ENCODE results near the gene DPYSL5. TPM values are rescaled to one million over a fixed set of nuclear protein-coding genes. Genes with fewer than 3 reads are reported as not detected.

DPYSL5 gene
- total RNA-seq, 1 donor from 2014 or later, result 201 TPM

- peaks cover 8% of the 10 kb centered on the region for H3K36me3 Mint-ChIP-seq (ENCODE audit: low read depth)
- no peaks in the 10 kb centered on the region for H3K27me3 Mint-ChIP-seq (ENCODE audit: low read depth)
- H3K4me1 Mint-ChIP-seq, result peaks cover under 1% of the 10 kb centered on the region
Measured at GRCh38 chr2:26932974-26933373, 85.0 kb downstream of the DPYSL5 start.

GRCh38 chr2:26933431-26934334, 85.8 kb downstream of the DPYSL5 start:
- H3K27ac Mint-ChIP-seq (ENCODE audit: unreplicated experiment), result peak overlapping the region; percentile 69
- peaks cover 1% of the 10 kb centered on the region for H3K4me1 Mint-ChIP-seq
- no peak for DNase-seq (ENCODE audit: low read depth, low spot score)
- H3K27me3 Mint-ChIP-seq (ENCODE audit: low read depth), result no peaks in the 10 kb centered on the region
- TF ChIP-seq CTCF (conservative IDR thresholded peaks at IDR 0.05), result no peak
- H3K4me3 Mint-ChIP-seq, result no peak overlapping the region
- H3K9me3 Mint-ChIP-seq, result no peaks in the 10 kb centered on the region
- H3K36me3 Mint-ChIP-seq (ENCODE audit: low read depth), result peaks cover 8% of the 10 kb centered on the region

More at GRCh38 chr2:26932974-26933373, 85.0 kb downstream of the DPYSL5 start:
- Mint-ChIP-seq H3K9me3 (no peaks in the 10 kb centered on the region), H3K4me3 (no peak overlapping the region), H3K27ac (ENCODE audit: unreplicated experiment) (no peak overlapping the region)
- no peak for DNase-seq (ENCODE audit: low read depth, low spot score)
- no peak for TF ChIP-seq CTCF (conservative IDR thresholded peaks at IDR 0.05)

- no peaks in the 10 kb centered on the region for H3K27me3 Mint-ChIP-seq (ENCODE audit: low read depth)
- H3K4me1 Mint-ChIP-seq, result peaks cover 5% of the 10 kb centered on the region
- H3K36me3 Mint-ChIP-seq (ENCODE audit: low read depth), result peaks cover 5% of the 10 kb centered on the region
- TF ChIP-seq CTCF (conservative IDR thresholded peaks at IDR 0.05), result no peak
- no peak overlapping the region for H3K27ac Mint-ChIP-seq (ENCODE audit: unreplicated experiment)
- H3K4me3 Mint-ChIP-seq, result no peak overlapping the region
- no peaks in the 10 kb centered on the region for H3K9me3 Mint-ChIP-seq
- DNase-seq (ENCODE audit: low read depth, low spot score), result no peak
Measured at GRCh38 chr2:26934335-26934724, 86.4 kb downstream of the DPYSL5 start.

- no peak for TF ChIP-seq CTCF (conservative IDR thresholded peaks at IDR 0.05)
- H3K36me3 Mint-ChIP-seq (ENCODE audit: low read depth), result peaks cover 8% of the 10 kb centered on the region
- no peaks in the 10 kb centered on the region for H3K27me3 Mint-ChIP-seq (ENCODE audit: low read depth)
- H3K4me1 Mint-ChIP-seq, result peaks cover 5% of the 10 kb centered on the region
- DNase-seq (ENCODE audit: low read depth, low spot score), result no peak
- H3K4me3 Mint-ChIP-seq, result no peak overlapping the region
- no peak overlapping the region for H3K27ac Mint-ChIP-seq (ENCODE audit: unreplicated experiment)
- no peaks in the 10 kb centered on the region for H3K9me3 Mint-ChIP-seq
Measured at GRCh38 chr2:26934985-26935384, 87.1 kb downstream of the DPYSL5 start.

GRCh38 chr2:26936855-26937254, 88.9 kb downstream of the DPYSL5 start:
- Mint-ChIP-seq H3K27me3 (ENCODE audit: low read depth) (no peaks in the 10 kb centered on the region), H3K36me3 (ENCODE audit: low read depth) (peaks cover 12% of the 10 kb centered on the region), H3K9me3 (no peaks in the 10 kb centered on the region), H3K27ac (ENCODE audit: unreplicated experiment) (no peak overlapping the region), H3K4me1 (peaks cover 5% of the 10 kb centered on the region), H3K4me3 (no peak overlapping the region)
- no peak for TF ChIP-seq CTCF (conservative IDR thresholded peaks at IDR 0.05)
- no peak for DNase-seq (ENCODE audit: low read depth, low spot score)
